ENCODE results near the gene ARSA. TPM values are rescaled to one million over a fixed set of nuclear protein-coding genes. Genes with fewer than 3 reads are reported as not detected.

The ARSA gene
- total RNA-seq, 1 donor from 2014 or later: 14.6 TPM

DNA sequence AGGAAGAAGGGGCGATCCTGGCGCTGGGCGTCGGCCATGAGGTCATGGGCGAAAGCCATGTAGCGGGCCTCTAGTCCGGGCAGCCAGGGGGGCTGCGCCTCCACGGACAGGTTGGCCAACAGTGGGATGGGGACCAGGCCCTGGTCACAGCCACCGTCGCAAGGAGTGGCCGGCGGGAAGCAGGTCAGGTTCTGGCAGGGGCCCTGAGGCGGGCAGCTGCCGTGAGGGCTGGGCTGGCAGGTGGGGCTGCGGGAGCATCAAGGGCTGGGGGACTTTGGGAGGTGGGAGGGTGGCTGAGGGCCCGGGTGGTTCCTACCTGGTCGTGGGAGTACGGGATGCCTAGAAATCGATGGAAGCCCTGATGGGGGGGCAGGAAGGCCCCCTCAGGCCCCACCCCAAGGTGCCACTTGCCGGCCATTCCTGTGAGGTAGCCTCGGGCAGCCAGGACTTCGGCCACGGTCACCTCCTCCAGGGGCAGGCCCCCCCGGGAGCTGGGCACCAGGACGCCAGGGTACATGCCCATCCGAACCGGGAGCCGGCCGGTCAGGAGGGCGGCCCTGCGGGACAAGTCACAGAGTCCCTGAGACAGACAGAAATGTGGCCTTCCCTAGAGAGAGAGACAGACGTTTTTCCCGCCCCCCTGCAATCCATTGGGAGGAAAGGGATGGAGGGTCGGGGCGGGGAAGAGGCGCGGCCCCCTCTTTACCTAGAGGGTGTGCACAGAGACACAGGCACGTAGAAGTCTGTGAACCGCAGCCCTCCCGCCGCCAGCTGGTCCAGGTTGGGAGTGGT is 906 bp downstream of the ARSA start:
- TF ChIP-seq, protein P1, sequence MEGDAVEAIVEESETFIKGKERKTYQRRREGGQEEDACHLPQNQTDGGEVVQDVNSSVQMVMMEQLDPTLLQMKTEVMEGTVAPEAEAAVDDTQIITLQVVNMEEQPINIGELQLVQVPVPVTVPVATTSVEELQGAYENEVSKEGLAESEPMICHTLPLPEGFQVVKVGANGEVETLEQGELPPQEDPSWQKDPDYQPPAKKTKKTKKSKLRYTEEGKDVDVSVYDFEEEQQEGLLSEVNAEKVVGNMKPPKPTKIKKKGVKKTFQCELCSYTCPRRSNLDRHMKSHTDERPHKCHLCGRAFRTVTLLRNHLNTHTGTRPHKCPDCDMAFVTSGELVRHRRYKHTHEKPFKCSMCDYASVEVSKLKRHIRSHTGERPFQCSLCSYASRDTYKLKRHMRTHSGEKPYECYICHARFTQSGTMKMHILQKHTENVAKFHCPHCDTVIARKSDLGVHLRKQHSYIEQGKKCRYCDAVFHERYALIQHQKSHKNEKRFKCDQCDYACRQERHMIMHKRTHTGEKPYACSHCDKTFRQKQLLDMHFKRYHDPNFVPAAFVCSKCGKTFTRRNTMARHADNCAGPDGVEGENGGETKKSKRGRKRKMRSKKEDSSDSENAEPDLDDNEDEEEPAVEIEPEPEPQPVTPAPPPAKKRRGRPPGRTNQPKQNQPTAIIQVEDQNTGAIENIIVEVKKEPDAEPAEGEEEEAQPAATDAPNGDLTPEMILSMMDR (conservative IDR thresholded peaks at IDR 0.05): no peak
- H3K4me3 Mint-ChIP-seq: peak overlapping the region; percentile 81
- H3K4me1 Mint-ChIP-seq: peaks cover 17% of the 10 kb centered on the region
- no peaks in the 10 kb centered on the region for H3K36me3 Mint-ChIP-seq (ENCODE audit: low read depth)
- no peaks in the 10 kb centered on the region for H3K9me3 Mint-ChIP-seq
- no peak for DNase-seq (ENCODE audit: low read depth, low spot score)
- H3K27me3 Mint-ChIP-seq (ENCODE audit: low read depth): peaks cover 8% of the 10 kb centered on the region
- no peak overlapping the region for H3K27ac Mint-ChIP-seq (ENCODE audit: unreplicated experiment)

DNA sequence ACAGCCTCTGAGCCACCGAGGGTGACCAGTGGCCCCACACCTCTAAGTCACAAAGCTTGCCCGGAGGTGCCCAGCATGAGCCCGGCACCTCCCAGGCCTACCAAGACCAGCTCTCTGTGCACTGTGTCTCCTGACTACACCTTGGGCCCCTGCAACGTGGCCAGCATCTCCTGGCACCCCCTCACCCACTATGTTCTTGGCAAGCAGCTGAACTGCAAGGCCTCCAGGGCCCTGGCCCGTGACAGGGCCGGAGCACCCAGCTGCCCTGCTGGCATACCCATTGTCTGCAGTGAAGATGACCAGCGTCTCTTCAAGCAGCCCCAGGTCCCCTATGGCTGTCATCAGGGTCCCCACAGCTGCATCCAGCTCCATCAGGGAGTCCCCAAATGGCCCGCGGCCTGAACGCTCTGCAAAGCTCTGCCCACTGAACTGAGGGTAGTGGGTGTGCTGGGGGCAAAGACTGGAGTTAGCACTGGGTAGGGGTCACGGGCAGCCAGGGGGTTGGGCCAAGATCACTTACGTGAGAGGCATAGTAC is 1.6 kb downstream of the ARSA start:
- H3K4me3 Mint-ChIP-seq: peak overlapping the region; percentile 74
- TF ChIP-seq, protein P1 (conservative IDR thresholded peaks at IDR 0.05): no peak
- H3K9me3 Mint-ChIP-seq: no peaks in the 10 kb centered on the region
- H3K27me3 Mint-ChIP-seq (ENCODE audit: low read depth): peaks cover 15% of the 10 kb centered on the region
- H3K4me1 Mint-ChIP-seq: peaks cover 23% of the 10 kb centered on the region
- no peaks in the 10 kb centered on the region for H3K36me3 Mint-ChIP-seq (ENCODE audit: low read depth)
- no peak for DNase-seq (ENCODE audit: low read depth, low spot score)
- no peak overlapping the region for H3K27ac Mint-ChIP-seq (ENCODE audit: unreplicated experiment)

DNA sequence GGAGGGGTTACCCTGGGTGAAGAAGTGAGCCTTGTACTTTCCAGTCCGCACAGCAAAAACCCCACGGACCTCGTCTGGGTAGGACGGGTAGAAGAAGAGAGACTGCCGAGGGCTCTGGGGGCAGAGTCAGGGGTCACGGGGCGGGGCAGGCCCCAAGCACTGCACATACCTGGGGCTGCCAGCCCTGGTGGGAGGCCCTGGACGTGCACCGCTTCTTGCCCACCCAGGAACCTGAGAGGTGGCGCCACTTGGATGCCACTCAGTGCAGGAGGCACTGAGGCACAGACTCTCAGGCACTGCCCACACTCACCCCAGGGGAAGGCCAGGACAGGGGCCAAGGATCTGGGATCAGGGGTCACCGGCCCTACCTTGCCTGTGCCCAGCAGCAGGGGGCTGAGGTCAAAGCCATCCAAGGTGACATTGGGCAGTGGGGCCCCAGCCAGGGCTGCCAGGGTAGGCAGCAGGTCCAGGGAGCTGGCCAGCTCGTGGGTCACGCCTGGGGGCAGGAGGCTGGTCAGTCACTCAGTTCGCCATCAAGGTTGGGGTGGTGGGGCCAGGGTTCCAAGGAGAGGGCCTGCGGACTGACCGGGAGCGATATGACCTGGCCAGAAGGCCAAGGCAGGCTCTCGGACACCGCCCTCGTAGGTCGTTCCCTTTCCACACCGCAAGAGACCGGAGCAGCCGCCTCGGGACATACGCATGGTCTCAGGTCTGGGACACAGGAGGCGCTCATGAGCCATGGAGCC is 2.2 kb downstream of the ARSA start:
- Mint-ChIP-seq H3K36me3 (ENCODE audit: low read depth) (no peaks in the 10 kb centered on the region), H3K4me1 (peaks cover 30% of the 10 kb centered on the region), H3K27me3 (ENCODE audit: low read depth) (peaks cover 21% of the 10 kb centered on the region), H3K9me3 (no peaks in the 10 kb centered on the region), H3K4me3 (peak overlapping the region; percentile 74), H3K27ac (ENCODE audit: unreplicated experiment) (no peak overlapping the region)
- TF ChIP-seq, protein P1 (conservative IDR thresholded peaks at IDR 0.05): no peak
- DNase-seq (ENCODE audit: low read depth, low spot score): no peak

DNA sequence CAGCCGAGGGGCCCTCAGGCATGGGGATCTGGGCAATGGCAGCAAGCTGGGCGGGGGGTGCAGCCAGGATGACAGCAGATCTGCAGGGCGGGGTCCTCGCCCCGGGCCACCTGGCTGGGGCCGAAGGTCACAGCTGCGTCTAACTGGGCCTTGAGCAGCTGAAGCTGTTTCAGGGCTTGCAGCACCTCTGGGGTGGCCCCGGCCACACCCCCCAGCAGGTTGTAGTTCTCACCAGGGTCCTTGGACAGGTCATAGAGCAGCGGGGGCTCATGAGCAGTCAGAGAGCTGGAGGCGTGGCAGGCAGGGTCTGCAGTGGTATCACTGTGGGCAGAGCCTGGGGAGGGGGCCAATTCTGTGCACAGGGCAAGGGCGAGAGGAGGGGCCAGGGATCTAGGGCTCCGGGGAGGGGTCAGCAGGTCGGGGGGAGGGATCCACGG is 2.8 kb downstream of the ARSA start:
- Mint-ChIP-seq H3K27ac (ENCODE audit: unreplicated experiment) (no peak overlapping the region), H3K36me3 (ENCODE audit: low read depth) (no peaks in the 10 kb centered on the region), H3K4me3 (no peak overlapping the region), H3K4me1 (peaks cover 32% of the 10 kb centered on the region), H3K27me3 (ENCODE audit: low read depth) (peaks cover 26% of the 10 kb centered on the region), H3K9me3 (no peaks in the 10 kb centered on the region)
- TF ChIP-seq, protein P1 (conservative IDR thresholded peaks at IDR 0.05): no peak
- no peak for DNase-seq (ENCODE audit: low read depth, low spot score)

DNA sequence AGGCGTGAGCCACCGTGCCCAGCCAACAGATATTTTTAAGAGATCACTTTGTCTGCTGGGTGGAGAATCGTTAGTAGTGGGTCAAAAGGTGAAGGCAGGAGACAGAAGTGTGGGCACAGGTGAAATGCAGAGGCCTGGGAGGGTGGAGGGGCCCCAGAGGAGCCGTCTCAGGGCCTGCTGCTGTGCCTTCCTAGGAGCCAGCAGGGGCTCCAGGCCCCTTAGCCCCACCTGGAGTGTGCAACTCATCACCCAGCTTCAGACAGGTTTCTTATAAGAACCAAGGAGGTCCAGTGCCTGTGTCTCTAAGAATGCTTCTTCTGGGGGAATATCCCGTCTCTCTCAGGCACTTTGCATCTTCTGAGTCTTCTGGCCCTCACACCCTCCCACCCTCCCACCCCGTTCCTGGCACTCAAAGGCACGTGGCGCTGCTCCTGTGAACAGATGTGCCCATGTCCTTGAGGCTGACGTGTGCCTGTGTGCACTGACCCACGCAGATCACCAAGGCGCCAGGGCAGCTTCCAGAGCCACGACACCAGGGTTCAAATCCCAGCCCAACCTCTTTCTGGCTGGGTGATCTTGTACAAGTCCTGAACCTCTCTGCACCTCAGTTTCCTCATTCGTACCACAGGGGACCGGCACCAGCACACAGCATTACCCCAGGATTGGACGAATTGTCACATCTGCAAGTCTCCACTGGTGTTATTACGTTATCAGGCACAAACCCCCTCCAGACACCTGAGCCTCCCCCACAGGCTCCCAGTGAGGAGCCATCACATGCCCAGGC is 3.4 kb downstream of the ARSA start:
- no peak for DNase-seq (ENCODE audit: low read depth, low spot score)
- Mint-ChIP-seq H3K4me1 (peaks cover 32% of the 10 kb centered on the region), H3K4me3 (peak overlapping the region; percentile 40), H3K9me3 (no peaks in the 10 kb centered on the region), H3K27ac (ENCODE audit: unreplicated experiment) (no peak overlapping the region), H3K36me3 (ENCODE audit: low read depth) (no peaks in the 10 kb centered on the region), H3K27me3 (ENCODE audit: low read depth) (peaks cover 32% of the 10 kb centered on the region)
- TF ChIP-seq, protein P1 (conservative IDR thresholded peaks at IDR 0.05): no peak

All from neural crest cell (in vitro differentiated cells).